ENCODE results near the gene PTPRH.
"Not testable (repeated sequence)": the region's sequence is repeated elsewhere in the genome, so short reads cannot be mapped to it uniquely, and the experiment has no call there.

The PTPRH gene

GRCh38 chr19:55244004-55244680, 34.8 kb upstream of the PTPRH start:
- FAIRE-seq: no peak

DNA sequence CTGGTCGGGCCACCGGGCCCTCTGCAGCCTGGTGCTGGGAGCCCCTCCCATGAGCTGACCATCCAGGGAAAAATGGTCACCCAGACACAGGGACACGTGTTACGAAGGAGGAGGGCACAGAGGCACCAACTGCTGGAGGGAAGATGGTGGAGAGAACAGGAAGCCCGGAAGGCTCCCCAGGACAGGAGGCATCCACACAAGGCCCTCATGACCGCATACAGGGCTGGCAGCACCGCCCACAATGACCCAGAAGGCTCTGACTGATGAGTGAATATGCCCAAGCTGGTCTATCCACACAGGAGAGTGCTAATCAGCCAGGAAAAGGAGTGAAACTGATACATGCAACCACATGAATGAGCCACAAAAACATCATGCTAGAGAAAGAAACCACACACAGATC, 33.2 kb upstream of the PTPRH start:
- no peak for FAIRE-seq

GRCh38 chr19:55241935-55242464, 32.7 kb upstream of the PTPRH start:
- no peak for FAIRE-seq

DNA sequence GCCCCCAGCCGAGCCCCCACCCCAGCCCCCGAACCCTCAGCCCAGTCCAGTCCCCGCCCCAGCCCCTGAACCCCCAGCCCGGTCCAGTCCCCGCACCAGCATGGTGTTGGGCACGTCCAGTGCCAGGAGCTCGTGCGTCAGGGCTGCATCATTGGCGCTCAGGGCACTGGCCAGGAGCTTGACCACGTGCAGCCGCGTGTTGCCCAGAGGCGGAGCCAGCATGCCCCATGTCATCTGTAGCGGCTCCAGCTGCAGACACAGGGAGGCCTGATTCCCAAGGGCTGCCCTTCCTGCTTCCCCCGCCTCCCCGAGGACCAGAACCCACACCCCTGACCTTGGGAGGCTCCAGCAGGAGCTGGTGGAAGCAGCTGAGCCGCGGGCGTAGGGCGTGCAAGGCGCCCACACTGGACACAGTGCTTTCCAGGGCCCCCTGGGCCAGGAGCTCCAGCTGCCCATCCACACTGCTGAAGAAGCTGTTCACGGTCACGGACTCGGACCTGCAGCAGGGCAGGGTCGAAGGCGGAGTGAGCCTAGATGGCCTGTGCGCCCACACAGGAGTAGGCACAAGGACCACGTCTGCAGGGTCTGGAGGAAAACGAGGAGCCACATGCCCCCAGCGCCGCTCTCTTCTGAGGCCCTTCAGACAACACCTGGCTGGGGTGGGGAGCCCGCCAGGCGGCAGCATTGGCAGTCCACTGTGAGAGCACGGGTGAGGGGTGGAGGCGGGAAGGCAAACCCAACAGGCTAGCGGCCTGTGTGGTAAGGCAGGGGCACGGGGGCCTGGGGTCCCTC, 32.0 kb upstream of the PTPRH start:
- FAIRE-seq: no peak

GRCh38 chr19:55240713-55241020, 31.4 kb upstream of the PTPRH start:
- no peak for FAIRE-seq

DNA sequence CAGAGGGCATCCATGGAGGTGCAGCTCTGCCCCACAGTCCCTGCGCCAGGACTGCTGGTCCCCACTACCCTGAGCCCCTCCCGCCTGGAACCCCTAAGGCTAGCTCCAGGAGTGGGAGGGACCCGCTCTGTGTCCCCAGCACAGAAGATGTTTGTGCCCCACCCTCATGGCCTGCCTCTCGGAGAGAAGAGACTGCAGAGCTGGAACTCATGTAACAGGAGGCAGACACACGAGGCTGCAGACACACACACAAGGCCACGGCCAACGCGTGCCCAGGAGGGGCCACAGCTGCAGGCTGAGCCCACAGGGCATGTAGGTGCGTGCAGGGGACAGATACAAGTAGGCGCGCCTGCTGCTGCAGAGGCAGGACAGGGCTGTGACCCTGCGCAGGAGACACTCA, 29.7 kb upstream of the PTPRH start:
- no peak for FAIRE-seq

DNA sequence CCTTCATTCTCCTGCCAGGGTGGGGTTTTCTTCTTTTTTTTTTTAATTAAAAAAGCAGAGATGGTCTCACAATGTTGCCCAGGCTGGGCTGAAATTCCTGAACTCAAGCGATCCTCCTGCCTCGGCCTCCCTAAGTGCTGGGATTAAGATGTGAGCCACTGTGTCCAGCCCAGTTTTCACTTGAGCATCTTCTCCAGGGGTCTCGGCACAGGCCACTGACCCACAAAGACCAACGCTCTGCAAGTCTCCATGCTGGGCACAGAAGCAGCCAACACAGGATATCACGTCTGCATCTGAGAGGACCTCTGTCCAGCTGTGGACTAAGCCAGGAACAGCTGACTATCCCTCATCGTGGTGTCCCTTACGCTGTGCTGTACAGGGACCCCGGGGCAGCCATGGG, 28.7 kb upstream of the PTPRH start:
- no peak for FAIRE-seq

DNA sequence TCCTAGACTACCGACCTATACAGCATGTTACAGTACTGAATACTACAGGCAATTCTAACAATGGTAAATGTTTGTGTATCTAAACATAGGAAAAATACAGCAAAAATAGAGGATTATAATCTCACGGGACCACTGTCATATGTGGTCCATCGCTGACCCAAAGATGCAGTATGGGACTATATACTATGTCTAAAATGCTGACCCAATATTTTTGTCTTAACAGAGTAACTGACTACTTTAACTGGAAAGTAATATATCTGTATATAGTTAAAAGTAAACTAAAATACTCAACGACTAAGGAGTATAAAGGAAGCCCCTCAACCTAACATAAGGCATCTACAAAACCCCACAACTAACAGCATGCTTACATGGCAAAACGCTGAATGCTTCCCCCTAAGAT, 23.7 kb upstream of the PTPRH start:
- no peak for FAIRE-seq

DNA sequence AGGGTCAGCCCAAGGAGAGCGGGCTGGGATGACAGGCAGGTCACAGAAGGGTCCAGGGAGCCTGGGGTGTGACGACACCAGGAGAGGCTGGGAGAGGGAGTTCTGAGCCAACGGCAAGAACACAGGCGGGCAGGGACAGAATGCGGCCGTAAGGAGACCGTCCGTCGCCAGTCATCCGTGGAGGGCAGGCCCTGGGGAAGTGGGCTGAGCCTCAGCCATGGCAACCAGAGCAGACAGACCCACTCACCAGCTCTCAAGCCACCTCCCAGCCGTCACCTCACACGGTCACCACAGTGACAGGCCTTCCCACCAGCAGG, 22.9 kb upstream of the PTPRH start:
- no peak for FAIRE-seq

DNA sequence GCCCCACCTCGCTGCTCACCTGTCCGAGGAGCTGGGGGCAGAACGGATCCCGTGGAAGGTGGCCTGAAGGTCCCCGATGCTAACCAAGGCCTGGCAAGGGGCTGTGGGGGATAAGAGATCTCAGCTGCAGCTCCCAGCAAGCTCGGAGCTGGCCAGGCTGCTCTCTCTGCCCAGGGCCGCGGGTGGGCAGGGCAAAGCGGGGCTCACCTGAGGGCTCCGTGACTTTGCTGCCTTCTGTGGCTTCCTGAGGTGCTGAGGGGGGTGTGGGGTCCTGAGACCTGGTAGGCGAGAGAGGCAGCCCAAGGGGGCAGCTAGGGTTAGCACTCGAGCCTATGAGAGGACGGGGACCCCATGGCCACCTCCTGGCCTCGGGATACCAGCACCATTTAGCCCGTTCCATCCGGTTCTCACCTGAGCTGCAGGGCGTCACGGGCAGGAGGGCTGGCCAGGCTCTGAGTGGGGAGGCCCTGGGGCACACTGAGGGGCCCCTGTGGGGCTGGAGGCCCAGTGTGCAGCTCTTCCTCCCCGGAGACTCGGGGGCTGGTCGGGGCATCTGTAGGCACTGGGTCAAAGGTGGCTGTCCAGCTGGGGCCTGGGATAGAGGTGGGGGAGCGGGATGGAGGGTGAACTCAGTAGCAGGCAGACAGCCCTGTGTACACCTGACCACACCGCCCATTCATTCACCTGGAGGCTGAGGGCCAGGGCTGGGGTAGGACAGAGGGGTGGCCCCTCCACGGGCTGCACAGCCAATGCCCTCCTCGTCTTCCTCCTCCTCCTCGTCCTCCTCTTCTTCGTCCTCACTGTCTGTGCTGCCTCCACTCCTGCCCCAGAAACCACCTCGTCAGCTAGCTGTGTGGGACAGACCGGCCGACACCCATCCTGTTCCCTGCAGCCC, 22.3 kb upstream of the PTPRH start:
- no peak for FAIRE-seq

- no peak for FAIRE-seq
These were observed 21.5 kb upstream of the PTPRH start for GRCh38 chr19:55230780-55231179.

- FAIRE-seq: no peak
These were observed 21.0 kb upstream of the PTPRH start for GRCh38 chr19:55230329-55230728.

- no peak for FAIRE-seq
These were observed 20.5 kb upstream of the PTPRH start for GRCh38 chr19:55229789-55230182.

DNA sequence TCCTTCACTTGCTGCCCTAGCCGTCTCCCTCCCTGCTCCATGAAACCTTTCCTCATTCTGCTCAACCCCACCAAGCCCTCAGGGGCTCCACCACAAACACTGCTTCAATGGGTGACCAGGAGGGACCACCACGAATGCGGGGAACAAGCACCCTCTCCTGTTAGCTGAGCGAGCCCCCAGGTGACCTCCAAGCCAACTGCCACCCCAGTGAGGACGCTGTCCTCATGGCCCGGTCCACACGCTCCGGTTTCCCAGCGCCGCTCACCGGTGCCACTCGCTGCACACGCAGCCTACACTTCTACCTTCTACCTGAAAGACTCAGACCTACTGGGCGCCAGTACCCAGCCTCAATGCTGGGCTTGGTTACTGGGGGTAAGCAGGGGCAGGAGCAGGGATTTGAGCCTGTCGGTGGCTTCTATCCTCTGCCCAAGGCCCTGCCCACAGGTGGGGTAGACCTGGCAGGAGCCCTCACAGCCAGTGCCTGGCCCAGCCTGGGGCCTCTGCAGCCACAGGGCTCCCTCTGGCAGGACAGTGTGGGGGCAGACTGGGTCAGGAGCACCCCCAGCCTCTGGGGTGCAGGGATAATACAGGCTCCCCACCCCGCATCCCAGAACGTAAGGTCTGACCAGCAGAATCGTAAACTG, 20.0 kb upstream of the PTPRH start:
- no peak for FAIRE-seq

DNA sequence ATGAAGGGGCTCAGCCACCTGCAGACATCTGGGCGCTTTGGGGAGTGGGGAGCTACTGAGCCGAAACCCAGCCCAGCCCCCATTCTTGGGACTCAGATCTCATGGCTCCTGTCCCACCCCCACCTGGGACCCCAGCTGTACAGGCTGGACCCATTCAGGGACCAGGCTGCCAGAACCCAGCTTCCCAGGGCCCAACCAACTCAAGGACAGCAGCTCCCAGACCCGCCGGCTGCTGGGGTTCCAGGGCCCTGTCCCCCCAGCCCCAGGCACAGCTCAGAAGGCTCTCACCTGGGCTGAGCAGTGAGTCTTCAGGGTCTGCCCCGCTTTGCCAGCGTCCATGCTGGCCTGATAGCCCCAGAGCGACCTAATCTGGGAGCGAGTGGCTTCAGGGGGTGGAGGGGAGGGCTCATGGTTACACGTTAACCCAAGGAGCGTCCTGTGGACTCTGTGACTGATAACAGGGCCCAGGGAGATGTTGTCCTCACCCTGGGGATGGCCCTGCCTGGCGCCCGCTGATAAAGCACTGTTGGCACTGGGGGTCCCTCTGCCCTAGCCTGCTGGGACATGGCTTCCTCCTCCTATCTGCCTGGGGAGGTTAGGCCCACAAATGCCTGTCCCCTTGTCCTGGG, 19.2 kb upstream of the PTPRH start, which contains the start of gene TMEM86B:
TSS of gene TMEM86B (minus strand) at position 361 of the 629 bp plus-strand sequence. CDS start at position 339, 22 bp downstream.
- FAIRE-seq: no peak

GRCh38 chr19:55228015-55228391, 18.7 kb upstream of the PTPRH start:
- FAIRE-seq: no peak

GRCh38 chr19:55227241-55228014, 18.1 kb upstream of the PTPRH start:
- FAIRE-seq: no peak

- no peak for FAIRE-seq
These were observed 17.5 kb upstream of the PTPRH start for GRCh38 chr19:55226788-55227187.

GRCh38 chr19:55226273-55226672, 17.0 kb upstream of the PTPRH start:
- FAIRE-seq: no peak

DNA sequence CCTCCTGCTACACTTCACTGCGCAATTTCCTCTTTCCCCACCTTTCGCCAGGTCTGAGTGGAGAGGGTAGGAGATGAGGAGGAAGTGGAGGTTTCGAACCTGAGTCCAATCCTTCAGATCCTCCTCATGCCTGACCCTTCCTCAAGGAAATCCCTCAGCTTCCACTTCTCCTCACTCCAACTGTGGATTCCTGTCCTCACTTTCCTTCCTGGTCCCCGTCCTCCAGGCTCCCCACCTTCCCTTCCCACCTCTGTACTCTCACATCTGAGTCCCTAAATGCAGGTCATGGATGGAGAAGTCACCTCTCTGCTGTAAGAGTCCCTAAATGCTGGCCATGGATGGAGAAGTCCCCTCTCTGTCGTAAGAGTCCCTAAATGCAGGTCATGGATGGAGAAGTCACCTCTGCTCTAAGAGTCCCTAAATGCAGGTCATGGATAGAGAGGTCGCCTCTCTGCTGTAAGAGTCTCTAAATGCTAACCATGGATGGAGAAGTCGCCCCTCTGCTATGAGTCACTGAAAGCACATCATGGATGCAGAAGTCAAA, 16.2 kb upstream of the PTPRH start:
- FAIRE-seq: no peak

- not testable (repeated sequence) for FAIRE-seq
These were observed 15.5 kb upstream of the PTPRH start for GRCh38 chr19:55224679-55225414.

All from endometrium (tissue), 2 donors.